Tibial nerve (tissue), 4 donors: ENCODE data around the gene PRDM2. TPM values are rescaled to one million over a fixed set of nuclear protein-coding genes. Genes with fewer than 3 reads are reported as not detected.

Experiments
- DNase-seq, 2 donors: peaks; one replicate each; pipeline ENCODE4 v3.0.0-alpha.2; 2019; ENCODE audit warnings: low spot score in 2 of 2
- H3K27ac ChIP-seq, 4 donors: fragments of 200-600 bp; sonication (generic) in 3 of 4; one replicate each; pipeline ENCODE4 v1.5.1; 2017 to 2019; ENCODE audit warnings: mild to moderate bottlenecking in 1 of 4
- H3K27me3 ChIP-seq, 2 donors: fragments of 200-600 bp; sonication (generic) in 1 of 2; one replicate each; pipeline versions ENCODE4 v1.5.1 to v1.6.0; 2017 to 2019
- H3K36me3 ChIP-seq, 3 donors: fragments of 200-600 bp; sonication (generic); one replicate each; pipeline ENCODE4 v1.5.1; 2018 to 2019
- H3K4me1 ChIP-seq, 4 donors: fragments of 200-600 bp; sonication (generic) in 3 of 4; one replicate each; pipeline ENCODE4 v1.5.1; 2017 to 2019
- H3K4me3 ChIP-seq, 4 donors: fragments of 200-600 bp; sonication (generic) in 3 of 4; one replicate each; pipeline ENCODE4 v1.5.1; 2017 to 2019; ENCODE audit warnings: mild to moderate bottlenecking in 1 of 4, moderate library complexity in 1 of 4
- H3K9me3 ChIP-seq, 4 donors: fragments of 200-600 bp; sonication (generic) in 3 of 4; one replicate each; pipeline ENCODE4 v1.5.1; 2017 to 2019
- EP300 ChIP-seq, 2 donors: sonication (generic); formaldehyde crosslinking; IDR thresholded peaks; one replicate each; pipeline ENCODE4 v1.6.1; 2017; ENCODE audit warnings: antibody characterized with exemption in 2 of 2, mild to moderate bottlenecking in 1 of 2
- POLR2A ChIP-seq, 2 donors: fragments of 450-650 bp; IDR thresholded peaks; one replicate each; pipeline ENCODE4 v1.6.1; 2017; ENCODE audit warnings: antibody characterized with exemption in 2 of 2, mild to moderate bottlenecking in 2 of 2, moderate library complexity in 2 of 2
- WGBS, 2 donors: methylation state at CpG; one replicate each; pipeline ENCODE4 v1.1.5; 2018; 5-methylcytosine and 5-hydroxymethylcytosine counted together
- total RNA-seq, 4 donors: library from RNA; depleted of rRNA; stranded (reverse); fragments of >200 nt; gene quantifications; one replicate each; pipeline ENCODE4 v1.1.0, GENCODE V29; 2016
- TF ChIP-seq, protein P1 (sequence below), 5 experiments: fragments of 200-600 bp in 3 of 5; fragments of 450-650 bp in 2 of 5; sonication (generic) in 3 of 5; IDR thresholded peaks; one replicate each; pipeline ENCODE4 v1.5.1; 2016 to 2019; ENCODE audit warnings: antibody characterized with exemption in 5 of 5, mild to moderate bottlenecking in 3 of 5, moderate library complexity in 2 of 5

PRDM2 gene
- total RNA-seq, 4 donors from 2014 or later: 26.4 to 48.8 (median 46.5) TPM

DNA sequence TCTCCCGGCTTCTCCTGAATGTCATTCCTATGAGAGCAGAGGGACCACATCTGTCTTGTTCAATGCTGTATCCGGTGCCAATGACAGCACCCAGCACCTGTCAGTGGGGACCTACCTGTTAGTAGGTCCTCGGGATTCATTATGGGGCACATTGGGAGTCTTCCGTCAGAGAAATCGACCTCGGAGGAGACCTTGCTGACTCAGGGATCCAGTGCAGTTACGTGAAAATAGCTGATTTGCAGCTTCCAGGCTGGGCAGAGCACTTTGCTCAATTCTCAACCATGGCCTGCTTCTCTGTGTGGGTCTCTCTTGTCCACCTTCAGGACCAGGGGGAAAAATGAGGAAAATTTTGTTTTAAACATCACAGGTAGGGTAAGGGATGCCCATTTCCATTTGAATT, 130.2 kb downstream of the PRDM2 start:
- no peaks in the 10 kb centered on the region for H3K9me3 ChIP-seq
- H3K36me3 ChIP-seq: peaks cover 0 to 2% (median 0%) of the 10 kb centered on the region in 3 donors
- DNase-seq: no peak
- H3K4me3 ChIP-seq: no peak overlapping the region
- H3K27me3 ChIP-seq: peaks cover 0 to 5% of the 10 kb centered on the region in 2 donors
- WGBS, 2 donors: 80 to 88% methylated on average over 7 of the region's 7 CpGs
- no peak overlapping the region for H3K27ac ChIP-seq
- no peaks in the 10 kb centered on the region for H3K4me1 ChIP-seq
- TF ChIP-seq POLR2A (IDR thresholded peaks at IDR 0.05): no peak
- TF ChIP-seq EP300 (IDR thresholded peaks at IDR 0.05): no peak
- TF ChIP-seq, protein P1, sequence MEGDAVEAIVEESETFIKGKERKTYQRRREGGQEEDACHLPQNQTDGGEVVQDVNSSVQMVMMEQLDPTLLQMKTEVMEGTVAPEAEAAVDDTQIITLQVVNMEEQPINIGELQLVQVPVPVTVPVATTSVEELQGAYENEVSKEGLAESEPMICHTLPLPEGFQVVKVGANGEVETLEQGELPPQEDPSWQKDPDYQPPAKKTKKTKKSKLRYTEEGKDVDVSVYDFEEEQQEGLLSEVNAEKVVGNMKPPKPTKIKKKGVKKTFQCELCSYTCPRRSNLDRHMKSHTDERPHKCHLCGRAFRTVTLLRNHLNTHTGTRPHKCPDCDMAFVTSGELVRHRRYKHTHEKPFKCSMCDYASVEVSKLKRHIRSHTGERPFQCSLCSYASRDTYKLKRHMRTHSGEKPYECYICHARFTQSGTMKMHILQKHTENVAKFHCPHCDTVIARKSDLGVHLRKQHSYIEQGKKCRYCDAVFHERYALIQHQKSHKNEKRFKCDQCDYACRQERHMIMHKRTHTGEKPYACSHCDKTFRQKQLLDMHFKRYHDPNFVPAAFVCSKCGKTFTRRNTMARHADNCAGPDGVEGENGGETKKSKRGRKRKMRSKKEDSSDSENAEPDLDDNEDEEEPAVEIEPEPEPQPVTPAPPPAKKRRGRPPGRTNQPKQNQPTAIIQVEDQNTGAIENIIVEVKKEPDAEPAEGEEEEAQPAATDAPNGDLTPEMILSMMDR (IDR thresholded peaks at IDR 0.05): no peak

DNA sequence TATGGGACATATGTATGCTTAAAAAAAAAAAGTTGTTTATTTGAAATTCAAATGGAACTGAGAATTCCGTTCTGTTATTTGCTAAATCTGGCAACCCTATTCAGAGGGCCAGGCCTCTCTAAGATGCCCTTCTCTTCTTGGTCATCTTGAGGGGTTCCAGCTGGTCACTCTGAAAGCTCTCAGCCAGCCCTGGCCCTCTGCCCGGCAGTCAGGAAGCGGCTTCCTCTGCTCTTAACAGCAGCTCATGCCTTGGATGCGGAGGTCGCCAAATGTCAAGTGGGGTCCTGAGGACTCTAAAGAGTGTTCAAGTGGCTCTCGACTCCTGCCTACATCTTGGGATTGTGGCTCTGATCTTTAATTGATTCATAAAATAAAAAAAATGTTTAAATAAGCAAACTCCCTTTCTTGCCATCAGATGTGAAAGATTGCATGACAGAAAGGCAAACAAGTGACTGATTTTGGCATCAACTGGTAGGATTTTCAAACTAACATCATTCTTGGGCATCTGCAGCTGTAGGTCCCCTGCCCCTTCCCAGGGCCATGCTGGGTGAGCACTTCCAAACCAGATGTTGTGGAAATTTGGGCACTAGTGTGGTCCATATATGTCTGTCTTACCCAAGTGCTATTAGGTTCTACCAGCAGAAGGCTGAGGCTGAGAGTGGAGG, 130.8 kb downstream of the PRDM2 start:
- Histone ChIP-seq H3K36me3 (no peaks in the 10 kb centered on the region), H3K27me3 (peaks cover 0 to 5% of the 10 kb centered on the region in 2 donors), H3K9me3 (no peaks in the 10 kb centered on the region), H3K27ac (no peak overlapping the region), H3K4me1 (no peaks in the 10 kb centered on the region), H3K4me3 (no peak overlapping the region)
- WGBS, 2 donors: 65 to 67% methylated on average over 6 of the region's 6 CpGs
- DNase-seq: no peak
- TF ChIP-seq, protein P1 (IDR thresholded peaks at IDR 0.05): no peak

DNA sequence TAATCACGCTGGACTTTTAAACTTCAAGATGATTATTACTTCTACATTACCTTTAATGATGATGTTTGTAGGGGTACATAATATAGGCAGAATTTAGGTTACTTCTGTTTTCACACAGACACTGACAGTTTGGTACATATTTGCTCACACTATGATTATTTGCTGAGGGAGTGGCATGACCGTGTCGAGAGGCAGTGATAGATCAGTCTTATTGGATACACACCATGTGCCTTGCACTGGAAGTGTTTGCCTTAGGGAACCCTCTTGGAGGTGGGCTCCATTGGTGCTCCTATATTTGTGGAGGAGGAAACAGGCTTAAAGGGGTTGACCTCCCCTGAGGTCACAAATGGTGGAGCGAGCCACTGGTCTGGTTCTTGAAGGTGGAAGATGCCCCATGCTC, 132.1 kb downstream of the PRDM2 start:
- no peak for TF ChIP-seq EP300 (IDR thresholded peaks at IDR 0.05)
- TF ChIP-seq, protein P1 (IDR thresholded peaks at IDR 0.05): no peak
- WGBS, 2 donors: 69 to 83% methylated on average over 4 of the region's 4 CpGs
- Histone ChIP-seq H3K27me3 (peaks cover 0 to 5% of the 10 kb centered on the region in 2 donors), H3K4me1 (no peaks in the 10 kb centered on the region), H3K4me3 (no peak overlapping the region), H3K36me3 (no peaks in the 10 kb centered on the region), H3K9me3 (no peaks in the 10 kb centered on the region), H3K27ac (no peak overlapping the region)
- no peak for DNase-seq

DNA sequence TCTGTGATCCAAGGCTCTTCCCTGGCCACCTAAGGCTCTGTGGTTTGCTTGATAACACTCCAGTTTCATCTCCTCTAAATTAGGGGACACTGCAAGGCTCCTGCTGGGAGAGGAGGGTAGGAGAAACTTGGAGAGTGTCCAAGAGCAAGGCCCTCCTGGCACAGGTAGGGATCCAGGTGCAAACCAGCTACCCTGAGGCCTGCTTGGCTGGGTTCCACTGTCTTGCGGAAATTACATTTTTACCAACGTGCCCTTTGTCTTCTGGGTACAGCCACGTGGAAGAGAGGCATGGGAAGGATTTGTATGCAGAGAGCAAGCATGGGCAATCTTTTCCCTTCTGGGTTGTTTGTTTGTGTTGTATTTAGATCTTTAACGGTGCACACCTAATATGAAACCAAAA, 132.5 kb downstream of the PRDM2 start:
- TF ChIP-seq, protein P1 (IDR thresholded peaks at IDR 0.05): no peak
- TF ChIP-seq EP300 (IDR thresholded peaks at IDR 0.05) (no peak), POLR2A (IDR thresholded peaks at IDR 0.05) (no peak)
- H3K9me3 ChIP-seq: no peaks in the 10 kb centered on the region
- H3K27ac ChIP-seq: no peak overlapping the region
- no peak for DNase-seq
- WGBS, 2 donors: 61 to 79% methylated on average over 4 of the region's 4 CpGs
- H3K4me1 ChIP-seq: no peaks in the 10 kb centered on the region
- H3K27me3 ChIP-seq: peaks cover 0 to 5% of the 10 kb centered on the region in 2 donors
- no peak overlapping the region for H3K4me3 ChIP-seq
- H3K36me3 ChIP-seq: no peaks in the 10 kb centered on the region

DNA sequence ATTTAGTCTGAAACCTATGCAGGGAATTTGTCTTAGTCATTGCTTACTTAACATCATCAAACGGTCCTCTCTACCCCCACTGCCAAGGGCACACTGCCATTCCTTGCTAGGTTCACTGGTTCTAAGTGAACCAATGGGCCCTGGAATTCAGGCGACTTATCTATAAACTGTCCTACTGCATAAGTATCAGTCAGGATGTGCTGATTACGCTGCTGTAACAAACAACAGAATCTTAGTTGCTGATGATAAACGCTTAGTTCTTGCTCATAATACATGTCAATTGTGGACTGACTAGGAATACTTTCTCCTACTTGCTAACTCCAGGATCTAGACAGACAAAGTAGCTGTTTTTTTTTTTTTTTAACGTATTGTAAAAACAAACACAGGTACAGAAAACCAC, 136.1 kb downstream of the PRDM2 start:
- H3K27ac ChIP-seq: no peak overlapping the region
- no peaks in the 10 kb centered on the region for H3K4me1 ChIP-seq
- no peak for DNase-seq
- 75 to 88% methylated on average over 5 of the region's 5 CpGs for WGBS, 2 donors
- TF ChIP-seq, protein P1 (IDR thresholded peaks at IDR 0.05): no peak
- no peaks in the 10 kb centered on the region for H3K36me3 ChIP-seq
- no peak overlapping the region for H3K4me3 ChIP-seq
- no peaks in the 10 kb centered on the region for H3K9me3 ChIP-seq
- no peaks in the 10 kb centered on the region for H3K27me3 ChIP-seq
